Breast epithelium (tissue), 4 donors: ENCODE data around the gene ADGRV1. TPM values are rescaled to one million over a fixed set of nuclear protein-coding genes. Genes with fewer than 3 reads are reported as not detected.
A peak's percentile ranks its signal among the peaks of the same experiment; 100 is the strongest.
"Not testable (repeated sequence)": the region's sequence is repeated elsewhere in the genome, so short reads cannot be mapped to it uniquely, and the experiment has no call there.

Source experiments
- DNase-seq, 2 donors: peaks; one replicate each; pipeline ENCODE4 v3.0.0-alpha.2; 2019; ENCODE audit warnings: low spot score in 2 of 2
- H3K27ac ChIP-seq, 2 donors: fragments of 200-600 bp; sonication (generic) in 1 of 2; one replicate each; pipeline ENCODE4 v1.5.1; 2016 to 2019; ENCODE audit warnings: mild to moderate bottlenecking in 1 of 2
- H3K27me3 ChIP-seq, 2 donors: fragments of 200-600 bp; sonication (generic) in 1 of 2; one replicate each; pipeline versions ENCODE4 v1.5.1 to v1.6.0; 2017 to 2019; ENCODE audit warnings: control low read depth in 1 of 2, mild to moderate bottlenecking in 1 of 2
- H3K36me3 ChIP-seq: fragments of 200-600 bp; one replicate; pipeline ENCODE4 v1.5.1; 2019
- H3K4me1 ChIP-seq, 2 donors: fragments of 200-600 bp; sonication (generic); one replicate each; pipeline ENCODE4 v1.5.1; 2016 to 2019; ENCODE audit warnings: control low read depth in 1 of 2
- H3K4me3 ChIP-seq, 3 donors: fragments of 200-600 bp; sonication (generic); 1 replicate in 2 of 3; 2 replicates in 1 of 3; pipeline ENCODE4 v1.5.1; 2016 to 2019; ENCODE audit warnings: mild to moderate bottlenecking in 3 of 3, moderate library complexity in 2 of 3
- H3K9me3 ChIP-seq, 2 donors: fragments of 200-600 bp; sonication (generic) in 1 of 2; one replicate each; pipeline ENCODE4 v1.5.1; 2016 to 2019; ENCODE audit warnings: control low read depth in 1 of 2
- POLR2A ChIP-seq: fragments of 450-650 bp; IDR thresholded peaks from one replicate; pipeline ENCODE4 v1.6.1; 2016; ENCODE audit warnings: antibody characterized with exemption, mild to moderate bottlenecking, moderate library complexity
- POLR2AphosphoS5 ChIP-seq, 3 donors: sonication (generic); formaldehyde crosslinking; IDR thresholded peaks; one replicate each; pipeline ENCODE4 v1.6.1; 2017; ENCODE audit warnings: antibody characterized with exemption in 3 of 3
- intact Hi-C: fragments of 100-400 bp; cut with DNase I; formaldehyde crosslinking; loops from one replicate; pipeline ENCODE4 v1.15.1; 2023; ENCODE audit warnings: low total_unique reads
- total RNA-seq, 3 donors: library from RNA; depleted of rRNA; stranded (reverse); fragments of >200 nt; gene quantifications; one replicate each; pipeline ENCODE4 v1.1.0, GENCODE V29; 2016
- TF ChIP-seq, protein P1 (sequence below), 3 donors: fragments of 450-650 bp; IDR thresholded peaks; one replicate each; pipeline ENCODE4 v1.5.1; 2016 to 2017; ENCODE audit warnings: antibody characterized with exemption in 3 of 3, mild to moderate bottlenecking in 3 of 3, moderate library complexity in 3 of 3

Gene ADGRV1
- total RNA-seq, 3 donors from 2014 or later: 0.32 to 85.2 (median 55.3) TPM

GRCh38 chr5:90759119-90759518 lies 200.5 kb downstream of the ADGRV1 start:
- DNase-seq: no peak
- intact Hi-C loops: no loop called here

GRCh38 chr5:90767710-90768109 lies 209.1 kb downstream of the ADGRV1 start:
- TF ChIP-seq POLR2A: no peak
- no peak for TF ChIP-seq POLR2AphosphoS5 (IDR thresholded peaks at IDR 0.05)
- TF ChIP-seq, protein P1, sequence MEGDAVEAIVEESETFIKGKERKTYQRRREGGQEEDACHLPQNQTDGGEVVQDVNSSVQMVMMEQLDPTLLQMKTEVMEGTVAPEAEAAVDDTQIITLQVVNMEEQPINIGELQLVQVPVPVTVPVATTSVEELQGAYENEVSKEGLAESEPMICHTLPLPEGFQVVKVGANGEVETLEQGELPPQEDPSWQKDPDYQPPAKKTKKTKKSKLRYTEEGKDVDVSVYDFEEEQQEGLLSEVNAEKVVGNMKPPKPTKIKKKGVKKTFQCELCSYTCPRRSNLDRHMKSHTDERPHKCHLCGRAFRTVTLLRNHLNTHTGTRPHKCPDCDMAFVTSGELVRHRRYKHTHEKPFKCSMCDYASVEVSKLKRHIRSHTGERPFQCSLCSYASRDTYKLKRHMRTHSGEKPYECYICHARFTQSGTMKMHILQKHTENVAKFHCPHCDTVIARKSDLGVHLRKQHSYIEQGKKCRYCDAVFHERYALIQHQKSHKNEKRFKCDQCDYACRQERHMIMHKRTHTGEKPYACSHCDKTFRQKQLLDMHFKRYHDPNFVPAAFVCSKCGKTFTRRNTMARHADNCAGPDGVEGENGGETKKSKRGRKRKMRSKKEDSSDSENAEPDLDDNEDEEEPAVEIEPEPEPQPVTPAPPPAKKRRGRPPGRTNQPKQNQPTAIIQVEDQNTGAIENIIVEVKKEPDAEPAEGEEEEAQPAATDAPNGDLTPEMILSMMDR (IDR thresholded peaks at IDR 0.05): no peak
- no peaks in the 10 kb centered on the region for H3K9me3 ChIP-seq
- DNase-seq: no peak
- no peaks in the 10 kb centered on the region for H3K27me3 ChIP-seq
- H3K27ac ChIP-seq: no peak overlapping the region
- H3K4me3 ChIP-seq: no peak overlapping the region
- no peaks in the 10 kb centered on the region for H3K4me1 ChIP-seq
- H3K36me3 ChIP-seq: no peaks in the 10 kb centered on the region
- intact Hi-C loops: no loop called here

More at GRCh38 chr5:90759119-90759518, 200.5 kb downstream of the ADGRV1 start:
- Histone ChIP-seq H3K36me3 (no peaks in the 10 kb centered on the region), H3K4me3 (no peak overlapping the region), H3K4me1 (no peaks in the 10 kb centered on the region), H3K27ac (no peak overlapping the region), H3K9me3 (no peaks in the 10 kb centered on the region), H3K27me3 (no peaks in the 10 kb centered on the region)
- TF ChIP-seq POLR2AphosphoS5 (IDR thresholded peaks at IDR 0.05): no peak
- TF ChIP-seq POLR2A: no peak
- TF ChIP-seq, protein P1 (IDR thresholded peaks at IDR 0.05): no peak

DNA sequence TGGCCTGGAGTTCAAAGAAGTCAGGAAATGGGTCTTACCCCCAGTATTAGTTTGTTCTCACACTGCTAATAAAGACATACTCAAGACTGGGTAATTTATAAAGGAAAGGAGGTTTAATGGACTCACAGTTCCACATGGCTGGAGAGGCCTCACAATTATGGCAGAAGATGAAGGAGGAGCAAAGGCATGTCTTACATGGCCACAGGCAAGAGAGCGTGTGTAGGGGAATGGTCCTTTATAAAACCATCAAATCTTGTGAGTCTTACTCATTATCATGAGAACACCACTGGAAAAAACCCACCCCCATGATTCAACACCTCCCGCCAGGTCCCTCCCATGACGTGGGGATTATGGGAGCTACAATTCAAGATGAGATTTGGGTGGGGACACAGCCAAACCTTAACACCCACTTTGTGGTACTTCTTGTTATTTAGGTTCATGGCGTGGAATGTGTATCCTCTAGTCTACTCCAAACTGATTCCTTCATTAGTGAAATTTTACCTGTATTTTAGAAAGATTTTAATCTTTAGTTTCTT lies 211.5 kb downstream of the ADGRV1 start:
- intact Hi-C loops: not testable (repeated sequence)

GRCh38 chr5:90777959-90778358 lies 219.4 kb downstream of the ADGRV1 start:
- H3K4me1 ChIP-seq: no peaks in the 10 kb centered on the region
- TF ChIP-seq, protein P1 (IDR thresholded peaks at IDR 0.05): no peak
- TF ChIP-seq POLR2A: no peak
- TF ChIP-seq POLR2AphosphoS5 (IDR thresholded peaks at IDR 0.05): no peak

More for the DNA sequence above, 211.5 kb downstream of the ADGRV1 start:
- H3K4me3 ChIP-seq, H3K36me3 ChIP-seq, H3K27ac ChIP-seq, H3K9me3 ChIP-seq, H3K27me3 ChIP-seq, DNase-seq, H3K4me1 ChIP-seq: not testable (repeated sequence)

GRCh38 chr5:90783460-90784333 lies 225.1 kb downstream of the ADGRV1 start:
- Histone ChIP-seq H3K4me1 (no peaks in the 10 kb centered on the region), H3K4me3 (no peak overlapping the region), H3K36me3 (no peaks in the 10 kb centered on the region), H3K9me3 (no peaks in the 10 kb centered on the region), H3K27ac (no peak overlapping the region), H3K27me3 (no peaks in the 10 kb centered on the region)
- peak; percentile 39 to 62 for DNase-seq
- intact Hi-C loops: no loop called here
- TF ChIP-seq, protein P1 (IDR thresholded peaks at IDR 0.05): peak; percentile 30 to 74 (median 62)
- TF ChIP-seq POLR2AphosphoS5 (IDR thresholded peaks at IDR 0.05): no peak

More at GRCh38 chr5:90777959-90778358, 219.4 kb downstream of the ADGRV1 start:
- DNase-seq: no peak
- H3K36me3 ChIP-seq: no peaks in the 10 kb centered on the region
- H3K9me3 ChIP-seq: no peaks in the 10 kb centered on the region
- no peak overlapping the region for H3K4me3 ChIP-seq
- H3K27ac ChIP-seq: no peak overlapping the region
- intact Hi-C loops: no loop called here
- H3K27me3 ChIP-seq: no peaks in the 10 kb centered on the region
